Heart left ventricle (tissue), 13 donors: Measurements from ENCODE around the gene ZNF536.

Experiments
- POLR2A ChIP-seq, 2 donors: fragments of 450-650 bp; IDR thresholded peaks; one replicate each; pipeline ENCODE4 v1.6.1; 2017; ENCODE audit warnings: antibody characterized with exemption in 2 of 2, mild to moderate bottlenecking in 2 of 2, moderate library complexity in 2 of 2
- TF ChIP-seq, protein P1 (sequence below), 12 donors: fragments of 200-600 bp; sonication (generic) in 4 of 12; IDR thresholded peaks; one replicate each; pipeline versions ENCODE4 v1.5.0 to v1.8.0; 2018 to 2022; ENCODE audit warnings: antibody characterized with exemption in 12 of 12, mild to moderate bottlenecking in 5 of 12
- donor health status: ischemic (EF 13 %, LVEDD 7.1; RV severe dilation, severe dysfunction).
- donor health status: DM: no; HTN: yes; CAD: no.
- donor health status: DM: no; HTN: no; CAD: no.
- donor health status: ischemic (EF 25% LVEDD 6.9; RV normal size, moderate dysfunction).
- donor health status: ischemic (EF 25% LVEDD 5.7; RV mildly dilated, moderate dysfunction).
- donor health status: ischemic (EF 35%, LVEDD 5.7; RV mildly dilated, moderate dysfunction).
- donor health status: nonischemic (EF 11% LVEDD 7.7; RV severe dilation, severe dysfunction).
- donor health status: DM: yes; HTN: yes; CAD: no.
- donor health status: PGD.
- donor health status: ischemic (EF 29% LVEDD 5.4; RV normal size, mild dysfunction).
- donor health status: nonischemic (EF 23%, LVEDD 6.1; RV moderate dilation, normal function).

- TF ChIP-seq, protein P1, sequence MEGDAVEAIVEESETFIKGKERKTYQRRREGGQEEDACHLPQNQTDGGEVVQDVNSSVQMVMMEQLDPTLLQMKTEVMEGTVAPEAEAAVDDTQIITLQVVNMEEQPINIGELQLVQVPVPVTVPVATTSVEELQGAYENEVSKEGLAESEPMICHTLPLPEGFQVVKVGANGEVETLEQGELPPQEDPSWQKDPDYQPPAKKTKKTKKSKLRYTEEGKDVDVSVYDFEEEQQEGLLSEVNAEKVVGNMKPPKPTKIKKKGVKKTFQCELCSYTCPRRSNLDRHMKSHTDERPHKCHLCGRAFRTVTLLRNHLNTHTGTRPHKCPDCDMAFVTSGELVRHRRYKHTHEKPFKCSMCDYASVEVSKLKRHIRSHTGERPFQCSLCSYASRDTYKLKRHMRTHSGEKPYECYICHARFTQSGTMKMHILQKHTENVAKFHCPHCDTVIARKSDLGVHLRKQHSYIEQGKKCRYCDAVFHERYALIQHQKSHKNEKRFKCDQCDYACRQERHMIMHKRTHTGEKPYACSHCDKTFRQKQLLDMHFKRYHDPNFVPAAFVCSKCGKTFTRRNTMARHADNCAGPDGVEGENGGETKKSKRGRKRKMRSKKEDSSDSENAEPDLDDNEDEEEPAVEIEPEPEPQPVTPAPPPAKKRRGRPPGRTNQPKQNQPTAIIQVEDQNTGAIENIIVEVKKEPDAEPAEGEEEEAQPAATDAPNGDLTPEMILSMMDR (IDR thresholded peaks at IDR 0.05), result no peak
- TF ChIP-seq POLR2A (IDR thresholded peaks at IDR 0.05), result no peak
Observed at GRCh38 chr19:30381366-30381765, 9.2 kb downstream of the ZNF536 start.
